Coronary artery (tissue), 2 donors: ENCODE data around the gene EMILIN1.

Experiments
- DNase-seq: peaks from one replicate; pipeline ENCODE4 v3.0.0-alpha.2; 2017; ENCODE audit warnings: low spot score
- H3K27ac ChIP-seq, 2 donors: fragments of 200-600 bp; sonication (generic); one replicate each; pipeline ENCODE4 v1.5.1; 2016 to 2019
- H3K4me3 ChIP-seq: fragments of 200-600 bp; sonication (generic); 2 replicates; pipeline ENCODE4 v1.5.1; 2016; ENCODE audit warnings: mild to moderate bottlenecking, moderate library complexity
- TF ChIP-seq, protein P1 (sequence below): fragments of 200-600 bp; sonication (generic); IDR thresholded peaks from one replicate; pipeline ENCODE4 v1.5.1; 2019; ENCODE audit warnings: antibody characterized with exemption

The EMILIN1 gene

DNA sequence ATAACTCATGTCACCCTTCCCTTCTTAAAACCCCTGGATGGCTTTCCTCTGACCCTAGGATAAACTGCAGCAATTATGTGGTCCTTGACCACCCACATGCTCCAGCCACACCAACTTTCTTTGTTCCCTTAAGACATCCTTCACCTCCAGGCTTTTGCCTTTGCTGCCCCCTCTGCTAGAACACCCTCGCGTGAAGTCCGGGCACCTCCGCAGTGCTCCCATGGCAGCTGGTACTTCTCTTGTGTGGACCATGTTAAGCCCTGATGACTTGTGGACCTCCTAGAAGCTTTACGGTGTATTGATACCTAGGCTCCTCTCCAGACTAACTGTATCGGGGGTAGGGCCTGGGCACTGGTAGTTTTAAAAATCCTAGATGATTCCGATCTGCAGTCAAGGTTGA lies 44.4 kb downstream of the EMILIN1 start:
- DNase-seq: no peak
- no peak overlapping the region for H3K27ac ChIP-seq
- H3K4me3 ChIP-seq: peak overlapping the region; percentile 78
- TF ChIP-seq, protein P1, sequence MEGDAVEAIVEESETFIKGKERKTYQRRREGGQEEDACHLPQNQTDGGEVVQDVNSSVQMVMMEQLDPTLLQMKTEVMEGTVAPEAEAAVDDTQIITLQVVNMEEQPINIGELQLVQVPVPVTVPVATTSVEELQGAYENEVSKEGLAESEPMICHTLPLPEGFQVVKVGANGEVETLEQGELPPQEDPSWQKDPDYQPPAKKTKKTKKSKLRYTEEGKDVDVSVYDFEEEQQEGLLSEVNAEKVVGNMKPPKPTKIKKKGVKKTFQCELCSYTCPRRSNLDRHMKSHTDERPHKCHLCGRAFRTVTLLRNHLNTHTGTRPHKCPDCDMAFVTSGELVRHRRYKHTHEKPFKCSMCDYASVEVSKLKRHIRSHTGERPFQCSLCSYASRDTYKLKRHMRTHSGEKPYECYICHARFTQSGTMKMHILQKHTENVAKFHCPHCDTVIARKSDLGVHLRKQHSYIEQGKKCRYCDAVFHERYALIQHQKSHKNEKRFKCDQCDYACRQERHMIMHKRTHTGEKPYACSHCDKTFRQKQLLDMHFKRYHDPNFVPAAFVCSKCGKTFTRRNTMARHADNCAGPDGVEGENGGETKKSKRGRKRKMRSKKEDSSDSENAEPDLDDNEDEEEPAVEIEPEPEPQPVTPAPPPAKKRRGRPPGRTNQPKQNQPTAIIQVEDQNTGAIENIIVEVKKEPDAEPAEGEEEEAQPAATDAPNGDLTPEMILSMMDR: no peak

DNA sequence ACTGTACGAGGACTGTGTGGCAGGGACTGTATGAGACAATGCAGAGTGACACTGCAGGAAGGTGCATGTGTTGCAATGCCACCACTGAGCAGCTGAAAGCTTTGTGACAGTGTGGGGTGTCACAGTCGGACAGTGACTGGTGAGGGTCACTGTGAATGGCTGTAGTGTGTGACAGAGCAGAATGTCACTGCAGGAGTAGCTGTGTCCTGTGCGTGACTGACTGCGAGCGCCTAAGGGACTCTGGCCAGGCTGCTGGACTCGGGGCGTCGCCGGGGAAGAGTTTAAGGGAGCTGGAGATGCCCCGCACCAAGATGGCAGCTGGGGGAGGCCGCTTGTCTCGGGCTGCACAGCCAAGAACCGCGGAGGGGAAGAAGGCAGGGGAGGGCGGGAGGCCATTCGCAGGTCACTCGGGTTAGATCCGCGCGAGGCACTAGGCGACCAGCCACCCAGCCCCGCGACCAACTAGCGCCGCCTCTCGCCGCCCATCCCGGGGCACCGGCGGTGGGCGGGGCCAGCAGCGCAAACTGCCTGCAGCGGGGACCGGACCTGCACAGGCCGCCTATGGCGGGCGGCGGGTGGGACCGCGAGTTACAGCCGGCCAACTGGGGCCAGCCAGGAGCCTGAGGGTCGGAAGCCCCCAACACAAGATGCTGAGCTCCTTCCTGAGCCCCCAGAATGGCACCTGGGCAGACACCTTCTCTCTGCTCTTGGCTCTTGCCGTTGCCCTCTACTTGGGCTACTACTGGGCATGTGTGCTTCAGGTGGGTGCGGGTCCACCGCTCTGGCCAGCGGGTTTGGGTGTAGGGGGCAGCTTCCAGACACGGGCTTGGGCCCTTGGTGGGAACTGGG lies 45.1 kb downstream of the EMILIN1 start, which contains the start of gene ABHD1:
Gene ABHD1, plus strand, starts transcription at position 514 of the 849 bp plus-strand sequence. Its CDS starts 134 bp downstream, at position 648.
- DNase-seq: no peak
- Histone ChIP-seq H3K4me3 (peak within 1 kb of the TSS; percentile 78), H3K27ac (peak within 1 kb of the TSS; percentile 7 to 64)
- TF ChIP-seq, protein P1: no peak

DNA sequence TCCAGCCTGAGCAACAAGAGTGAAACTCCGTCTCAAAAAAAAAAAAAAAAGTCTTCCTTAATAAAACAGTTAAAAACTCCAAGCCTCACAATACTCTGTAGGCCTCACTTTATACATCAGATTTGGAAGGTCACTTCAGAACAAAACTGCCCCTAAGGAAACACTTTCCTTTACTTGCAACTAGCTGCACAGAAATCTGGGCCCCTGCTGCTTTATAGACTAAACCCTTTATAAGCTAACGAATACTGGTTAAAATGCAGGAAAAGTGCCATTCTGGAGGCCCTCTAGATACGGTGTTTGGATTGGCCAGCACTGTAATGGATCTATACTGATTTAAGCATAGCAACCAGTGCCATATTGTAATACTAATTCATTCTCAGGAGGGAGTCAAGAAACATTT lies 46.7 kb downstream of the EMILIN1 start:
- DNase-seq: no peak
- Histone ChIP-seq H3K27ac (no peak overlapping the region), H3K4me3 (no peak overlapping the region)
- TF ChIP-seq, protein P1: no peak

DNA sequence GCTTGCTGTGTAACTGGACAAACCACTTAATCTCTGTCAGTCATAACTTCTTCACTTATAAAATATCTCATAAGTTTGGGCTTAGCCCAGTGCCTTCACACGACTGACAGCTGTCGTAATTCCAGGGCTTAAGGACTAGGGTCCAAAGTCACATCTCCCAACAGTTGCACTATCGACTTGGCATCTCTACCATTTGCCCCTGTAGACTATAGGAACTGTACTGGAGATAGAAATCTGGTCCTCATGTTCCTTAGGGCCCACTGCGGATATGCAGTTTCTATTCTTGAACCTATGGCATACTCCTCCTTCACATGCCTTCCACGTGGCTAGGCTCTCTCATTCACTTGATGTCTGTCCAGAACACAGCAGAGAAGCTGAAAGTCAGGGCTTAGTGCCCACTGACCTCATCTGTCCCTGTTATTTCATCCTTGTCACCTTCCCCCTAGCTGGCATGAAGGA lies 47.9 kb downstream of the EMILIN1 start:
- no peak overlapping the region for H3K27ac ChIP-seq
- TF ChIP-seq, protein P1: no peak
- no peak overlapping the region for H3K4me3 ChIP-seq
- no peak for DNase-seq

DNA sequence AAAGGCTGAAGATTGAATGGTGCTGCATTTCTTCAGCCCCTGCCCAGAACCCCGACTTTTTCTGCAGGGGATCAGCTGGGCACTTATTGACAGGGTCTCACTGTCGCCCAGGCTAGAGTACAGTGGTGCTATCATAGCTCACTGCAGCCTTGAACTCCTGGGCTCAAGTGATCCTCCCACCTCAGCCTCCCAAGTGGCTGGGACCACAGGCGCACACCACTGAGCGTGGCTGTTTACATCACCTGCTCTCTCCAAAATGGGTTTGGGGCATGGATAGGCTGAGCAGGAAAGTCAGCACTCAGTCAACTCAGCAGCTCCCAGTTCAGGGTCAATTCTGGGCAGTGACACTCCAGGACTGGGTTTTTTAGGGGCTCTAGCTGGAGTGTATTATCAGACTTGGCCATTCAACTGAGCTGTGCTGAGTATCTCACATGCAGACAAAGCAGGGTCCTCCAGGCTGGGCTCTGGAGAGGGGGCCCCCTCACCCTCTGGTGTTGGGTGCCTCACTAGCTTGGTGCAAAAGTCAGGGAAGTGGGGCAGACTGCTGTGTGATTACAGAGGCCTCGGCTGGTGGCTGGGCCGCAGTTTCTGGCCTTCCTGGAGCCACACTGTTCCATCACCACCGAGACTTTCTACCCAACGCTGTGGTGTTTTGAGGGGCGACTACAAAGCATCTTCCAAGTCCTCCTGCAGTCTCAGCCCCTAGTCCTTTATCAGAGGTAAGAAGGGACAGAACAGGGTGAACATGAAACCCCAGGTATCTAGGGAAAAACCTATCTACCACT lies 49.7 kb downstream of the EMILIN1 start:
- H3K4me3 ChIP-seq: no peak overlapping the region
- TF ChIP-seq, protein P1: no peak
- no peak for DNase-seq
- no peak overlapping the region for H3K27ac ChIP-seq

DNA sequence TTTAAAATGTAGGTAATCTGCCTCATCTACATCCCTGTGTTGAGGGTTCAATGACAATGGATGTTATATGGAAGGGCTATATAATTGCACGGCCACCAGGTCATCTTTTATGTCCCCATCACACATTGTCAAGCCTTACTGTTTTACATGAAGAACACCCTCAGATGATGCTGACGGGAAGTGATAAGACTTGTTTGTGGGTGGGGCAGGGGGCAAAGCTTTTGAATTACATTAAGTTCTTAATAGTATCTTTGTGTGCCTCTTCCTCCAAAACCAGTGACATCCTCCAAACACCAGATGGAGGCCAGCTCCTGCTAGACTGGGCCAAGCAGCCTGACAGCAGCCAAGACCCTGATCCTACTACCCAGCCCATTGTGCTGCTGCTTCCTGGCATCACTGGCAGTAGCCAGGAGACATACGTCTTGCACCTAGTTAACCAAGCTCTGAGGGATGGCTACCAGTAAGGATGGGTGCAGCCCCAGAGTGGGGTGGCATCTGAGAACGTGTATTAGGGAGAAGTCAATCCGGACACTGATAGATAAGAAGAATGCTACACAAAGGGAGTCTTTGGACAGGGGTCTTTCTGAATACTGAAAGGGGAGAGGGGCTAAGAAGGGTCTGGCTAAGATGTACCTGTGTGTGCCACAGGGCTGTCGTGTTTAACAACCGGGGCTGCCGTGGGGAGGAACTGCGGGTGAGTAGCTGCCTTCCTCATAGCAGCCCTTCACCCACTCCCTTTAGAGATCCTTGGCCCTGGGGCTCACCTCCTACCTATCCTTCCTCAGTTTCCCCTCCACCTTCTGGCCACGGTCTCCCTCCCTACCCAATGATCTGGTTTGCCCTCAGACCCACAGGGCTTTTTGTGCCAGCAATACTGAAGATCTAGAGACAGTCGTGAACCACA lies 50.5 kb downstream of the EMILIN1 start:
- Histone ChIP-seq H3K27ac (no peak overlapping the region), H3K4me3 (no peak overlapping the region)
- TF ChIP-seq, protein P1: no peak
- DNase-seq: no peak
